HEK293T (cell line): ENCODE data around the gene SLC13A4.

ENCODE experiments used
- BHLHE40 ChIP-seq: fragments of 450-650 bp; IDR thresholded peaks from 2 replicates; pipeline ENCODE4 v1.6.1; 2016; ENCODE audit warnings: mild to moderate bottlenecking, moderate library complexity, borderline replicate concordance
- ELF4 ChIP-seq: fragments of 450-650 bp; IDR thresholded peaks from 2 replicates; pipeline ENCODE4 v1.6.1; 2017; ENCODE audit warnings: antibody characterized with exemption
- FOXA1 ChIP-seq: fragments of 450-650 bp; IDR thresholded peaks from 2 replicates; pipeline ENCODE4 v1.6.1; 2016; ENCODE audit warnings: mild to moderate bottlenecking
- NFRKB ChIP-seq: fragments of 450-650 bp; IDR thresholded peaks from 2 replicates; pipeline ENCODE4 v1.6.1; 2016; ENCODE audit warnings: mild to moderate bottlenecking, moderate library complexity
- SP1 ChIP-seq: fragments of 450-650 bp; IDR thresholded peaks from 2 replicates; pipeline ENCODE4 v1.6.1; 2017
- TF ChIP-seq, protein P1 (sequence below): fragments of 450-650 bp; IDR thresholded peaks from 2 replicates; pipeline ENCODE4 v1.6.1; 2016

DNA sequence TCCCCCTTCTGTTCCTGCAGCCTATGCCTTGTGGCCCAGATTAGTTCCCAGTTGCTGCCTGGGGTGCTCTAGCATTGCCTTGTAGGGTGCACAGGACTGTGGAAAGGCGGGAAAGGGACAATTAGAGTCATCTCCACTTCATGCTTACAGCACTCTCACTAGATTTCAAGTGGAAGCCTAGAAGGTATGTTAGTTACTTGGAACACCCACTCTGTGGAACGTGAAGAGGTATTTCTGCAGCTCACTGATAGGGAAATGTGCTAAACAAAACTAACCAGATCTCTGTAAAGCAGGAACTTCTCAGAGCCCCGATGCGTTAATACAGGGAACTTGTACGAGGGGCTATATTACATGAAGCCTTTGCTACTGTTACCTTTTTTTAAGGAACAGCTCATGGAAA is 46.2 kb downstream of the SLC13A4 start:
- TF ChIP-seq, protein P1, sequence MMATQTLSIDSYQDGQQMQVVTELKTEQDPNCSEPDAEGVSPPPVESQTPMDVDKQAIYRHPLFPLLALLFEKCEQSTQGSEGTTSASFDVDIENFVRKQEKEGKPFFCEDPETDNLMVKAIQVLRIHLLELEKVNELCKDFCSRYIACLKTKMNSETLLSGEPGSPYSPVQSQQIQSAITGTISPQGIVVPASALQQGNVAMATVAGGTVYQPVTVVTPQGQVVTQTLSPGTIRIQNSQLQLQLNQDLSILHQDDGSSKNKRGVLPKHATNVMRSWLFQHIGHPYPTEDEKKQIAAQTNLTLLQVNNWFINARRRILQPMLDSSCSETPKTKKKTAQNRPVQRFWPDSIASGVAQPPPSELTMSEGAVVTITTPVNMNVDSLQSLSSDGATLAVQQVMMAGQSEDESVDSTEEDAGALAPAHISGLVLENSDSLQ: no peak
- no peak for TF ChIP-seq FOXA1
- TF ChIP-seq SP1: no peak
- no peak for TF ChIP-seq ELF4
- no peak for TF ChIP-seq BHLHE40
- TF ChIP-seq NFRKB: no peak
